GM21447 (cell line): ENCODE measurements around the gene HINFP.
"Not testable (repeated sequence)": the region's sequence is repeated elsewhere in the genome, so short reads cannot be mapped to it uniquely, and the experiment has no call there.

ENCODE experiments used
- ATAC-seq: cut with Tn5 transposase; IDR thresholded peaks from one replicate; pipeline ENCODE4 v1.9.1; 2021; ENCODE audit not compliant: unreplicated experiment

HINFP gene

GRCh38 chr11:119100246-119100970 lies 21.0 kb upstream of the HINFP start:
- no peak for ATAC-seq

GRCh38 chr11:119100994-119101758 lies 20.2 kb upstream of the HINFP start:
- ATAC-seq = peak; percentile 20

GRCh38 chr11:119101759-119102423 lies 19.5 kb upstream of the HINFP start, which contains the start of gene DPAGT1:
DPAGT1 (minus strand) TSS chr11:119101853; CDS start chr11:119101655, 198 bp downstream.
- peak; percentile 81 for ATAC-seq

- not testable (repeated sequence) for ATAC-seq
Measured at GRCh38 chr11:119103161-119103664, 18.2 kb upstream of the HINFP start.

GRCh38 chr11:119103793-119104192 lies 17.6 kb upstream of the HINFP start:
- ATAC-seq = no peak

- ATAC-seq = peak; percentile 56
Measured at GRCh38 chr11:119106564-119107537, 14.5 kb upstream of the HINFP start, which contains the start of gene C2CD2L. C2CD2L (plus strand) TSS chr11:119107344; CDS start chr11:119107742, 398 bp downstream.

- peak; percentile 7 for ATAC-seq
Measured at GRCh38 chr11:119107538-119108145, 13.7 kb upstream of the HINFP start.

GRCh38 chr11:119108146-119108856 lies 13.1 kb upstream of the HINFP start:
- ATAC-seq = no peak

GRCh38 chr11:119108857-119109221 lies 12.5 kb upstream of the HINFP start:
- ATAC-seq = no peak

GRCh38 chr11:119109843-119110242 lies 11.5 kb upstream of the HINFP start:
- ATAC-seq = no peak

GRCh38 chr11:119110439-119110838 lies 10.9 kb upstream of the HINFP start:
- no peak for ATAC-seq

GRCh38 chr11:119111361-119111925 lies 9.9 kb upstream of the HINFP start:
- no peak for ATAC-seq

- no peak for ATAC-seq
Measured at GRCh38 chr11:119112314-119113020, 8.9 kb upstream of the HINFP start.

GRCh38 chr11:119113716-119114115 lies 7.7 kb upstream of the HINFP start:
- no peak for ATAC-seq

- no peak for ATAC-seq
Measured at GRCh38 chr11:119114351-119114750, 7.0 kb upstream of the HINFP start.

- no peak for ATAC-seq
Measured at GRCh38 chr11:119115484-119116234, 5.7 kb upstream of the HINFP start.

GRCh38 chr11:119116235-119116594 lies 5.2 kb upstream of the HINFP start:
- no peak for ATAC-seq

GRCh38 chr11:119116601-119117000 lies 4.8 kb upstream of the HINFP start:
- no peak for ATAC-seq
